GM12892 (cell line): ENCODE results near the gene HDX.

Experiments
- POLR2A ChIP-seq: IDR thresholded peaks from 2 replicates; pipeline ENCODE4 v1.6.1; 2011; ENCODE audit warnings: low read depth, low read length, control low read depth
- POLR2AphosphoS5 ChIP-seq: IDR thresholded peaks from 2 replicates; pipeline ENCODE4 v1.6.1; 2011; ENCODE audit warnings: low read depth, low read length, control low read depth
- TAF1 ChIP-seq: IDR thresholded peaks from 2 replicates; pipeline ENCODE4 v1.6.1; 2011; ENCODE audit warnings: low read depth, mild to moderate bottlenecking, control low read depth, low read length, borderline replicate concordance

GRCh38 chrX:84467898-84468297, 34.4 kb downstream of the HDX start:
- TF ChIP-seq POLR2A (no peak), POLR2AphosphoS5 (no peak), TAF1 (no peak)
